Glutamatergic neuron (in vitro differentiated cells): Measurements from ENCODE around the gene DNAI4. TPM values are rescaled to one million over a fixed set of nuclear protein-coding genes. Genes with fewer than 3 reads are reported as not detected.

Source experiments
- DNase-seq: peaks from one replicate; pipeline ENCODE4 v3.0.0; 2022
- H3K27ac Mint-ChIP-seq: one replicate; pipeline ENCODE4 v1.8.0; 2020; ENCODE audit warnings: mild to moderate bottlenecking, mixed read lengths, inconsistent platforms; ENCODE audit not compliant: unreplicated experiment
- H3K27me3 Mint-ChIP-seq: one replicate; pipeline ENCODE4 v1.8.0; 2020; ENCODE audit warnings: mild to moderate bottlenecking, moderate library complexity, mixed read lengths, inconsistent platforms; ENCODE audit not compliant: unreplicated experiment
- H3K36me3 Mint-ChIP-seq: one replicate; pipeline ENCODE4 v1.8.0; 2020; ENCODE audit warnings: mild to moderate bottlenecking, mixed read lengths, inconsistent platforms; ENCODE audit not compliant: unreplicated experiment
- H3K4me1 Mint-ChIP-seq: one replicate; pipeline ENCODE4 v1.8.0; 2020; ENCODE audit warnings: mild to moderate bottlenecking, low read depth, mixed read lengths, inconsistent platforms; ENCODE audit not compliant: unreplicated experiment
- H3K4me3 Mint-ChIP-seq: one replicate; pipeline ENCODE4 v1.8.0; 2020; ENCODE audit warnings: mild to moderate bottlenecking, mixed read lengths, inconsistent platforms; ENCODE audit not compliant: unreplicated experiment
- H3K9me3 Mint-ChIP-seq: one replicate; pipeline ENCODE4 v1.8.0; 2020; ENCODE audit warnings: mild to moderate bottlenecking, moderate library complexity, mixed read lengths, inconsistent platforms; ENCODE audit not compliant: unreplicated experiment
- CTCF ChIP-seq: fragments of 200-600 bp; sonication (generic); IDR thresholded peaks from one replicate; pipeline ENCODE4 v1.5.0; 2021; ENCODE audit not compliant: partially characterized antibody, unreplicated experiment
- total RNA-seq: library from RNA; stranded (reverse); fragmentation: NEBNext Ultra II Directional; extraction: Animal tissue kit (Norgen Biotek cat#: 25700); gene quantifications from one replicate; pipeline ENCODE4 v1.2.1, GENCODE V29; 2021; ENCODE audit not compliant: unreplicated experiment

Gene DNAI4
- total RNA-seq, 1 donor from 2014 or later = 0.78 TPM

- DNase-seq = no peak
- no peaks in the 10 kb centered on the region for H3K27me3 Mint-ChIP-seq
- H3K4me1 Mint-ChIP-seq = no peaks in the 10 kb centered on the region
- no peak for TF ChIP-seq CTCF
- no peaks in the 10 kb centered on the region for H3K9me3 Mint-ChIP-seq
- no peak overlapping the region for H3K4me3 Mint-ChIP-seq
- no peak overlapping the region for H3K27ac Mint-ChIP-seq
- H3K36me3 Mint-ChIP-seq = no peaks in the 10 kb centered on the region
Measured at GRCh38 chr1:66951513-66951912, 26.9 kb upstream of the DNAI4 start.

- no peak overlapping the region for H3K27ac Mint-ChIP-seq
- TF ChIP-seq CTCF = no peak
- no peaks in the 10 kb centered on the region for H3K36me3 Mint-ChIP-seq
- peaks cover 2% of the 10 kb centered on the region for H3K27me3 Mint-ChIP-seq
- no peak overlapping the region for H3K4me3 Mint-ChIP-seq
- DNase-seq = no peak
- no peaks in the 10 kb centered on the region for H3K9me3 Mint-ChIP-seq
- H3K4me1 Mint-ChIP-seq = no peaks in the 10 kb centered on the region
Measured at GRCh38 chr1:66947267-66947666, 22.6 kb upstream of the DNAI4 start.

GRCh38 chr1:66945316-66945715, 20.7 kb upstream of the DNAI4 start:
- Mint-ChIP-seq H3K27me3 (peaks cover 2% of the 10 kb centered on the region), H3K4me1 (no peaks in the 10 kb centered on the region), H3K4me3 (no peak overlapping the region), H3K27ac (no peak overlapping the region), H3K36me3 (no peaks in the 10 kb centered on the region), H3K9me3 (no peaks in the 10 kb centered on the region)
- TF ChIP-seq CTCF = no peak
- DNase-seq = no peak

- TF ChIP-seq CTCF = no peak
- Mint-ChIP-seq H3K27ac (no peak overlapping the region), H3K27me3 (peaks cover 2% of the 10 kb centered on the region), H3K4me3 (no peak overlapping the region), H3K36me3 (no peaks in the 10 kb centered on the region), H3K9me3 (no peaks in the 10 kb centered on the region), H3K4me1 (no peaks in the 10 kb centered on the region)
- no peak for DNase-seq
Measured at GRCh38 chr1:66944330-66945274, 19.9 kb upstream of the DNAI4 start.

- DNase-seq = no peak
- H3K9me3 Mint-ChIP-seq = no peaks in the 10 kb centered on the region
- peaks cover 2% of the 10 kb centered on the region for H3K4me1 Mint-ChIP-seq
- H3K27me3 Mint-ChIP-seq = peaks cover 2% of the 10 kb centered on the region
- TF ChIP-seq CTCF = no peak
- no peaks in the 10 kb centered on the region for H3K36me3 Mint-ChIP-seq
- H3K4me3 Mint-ChIP-seq = no peak overlapping the region
- no peak overlapping the region for H3K27ac Mint-ChIP-seq
Measured at GRCh38 chr1:66943361-66943969, 18.8 kb upstream of the DNAI4 start.
